ENCODE results near the gene CARS1.

GRCh38 chr11:2958251-2958650, 99.0 kb downstream of the CARS1 start:
- TF ChIP-seq ZNF274 (IDR thresholded peaks at IDR 0.05; ENCODE audit: low read depth, low read length) (no peak), YY1 (IDR thresholded peaks at IDR 0.05; ENCODE audit: insufficient read depth, insufficient read length) (no peak)

Measured in NT2/D1 (cell line).